T47D (cell line): Measurements from ENCODE around the gene VWA8.
"Not testable (repeated sequence)": the region's sequence is repeated elsewhere in the genome, so short reads cannot be mapped to it uniquely, and the experiment has no call there.

Experiments
- DNase-seq, 2 experiments: peaks; one replicate each; pipeline versions ENCODE4 v3.0.0 to v3.0.0-alpha.2; 2011 to 2012; ENCODE audit warnings: low read depth in 1 of 2, low spot score in 1 of 2
- JUND ChIP-seq: IDR thresholded peaks from 2 replicates; pipeline ENCODE4 v1.6.1; 2012; ENCODE audit warnings: low read depth
- in situ Hi-C: cut with HindIII; loops from 2 replicates; pipeline ENCODE4 v1.10.0; 2016; ENCODE audit warnings: low sequenced_read_pairs, low pct_unique_long_range_greater_than_20kb

Gene VWA8

GRCh38 chr13:41955605-41956004 lies 5.3 kb downstream of the VWA8 start:
- no peak for DNase-seq
- TF ChIP-seq JUND = no peak
- in situ Hi-C loops = no loop called here

GRCh38 chr13:41954226-41954625 lies 6.7 kb downstream of the VWA8 start:
- no peak for TF ChIP-seq JUND
- DNase-seq = no peak
- in situ Hi-C loops = no loop called here

GRCh38 chr13:41952749-41953148 lies 8.2 kb downstream of the VWA8 start:
- no peak for TF ChIP-seq JUND
- in situ Hi-C loops = no loop called here

DNA sequence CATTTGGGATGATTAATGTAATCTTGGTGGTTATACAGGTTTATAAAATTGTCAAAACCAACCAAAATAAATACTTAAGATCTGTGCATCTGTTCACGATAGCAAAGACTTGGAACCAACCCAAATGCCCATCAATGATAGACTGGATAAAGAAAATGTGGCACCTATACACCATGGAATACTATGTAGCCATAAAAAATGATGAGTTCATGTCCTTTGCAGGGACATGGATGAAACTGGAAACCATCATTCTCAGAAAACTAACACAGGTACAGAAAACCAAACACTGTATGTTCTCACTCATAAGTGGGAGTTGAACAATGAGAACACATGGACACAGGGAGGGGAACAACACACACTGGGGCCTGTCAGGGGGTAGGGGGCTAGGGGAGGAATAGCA lies 11.8 kb downstream of the VWA8 start:
- in situ Hi-C loops, DNase-seq: not testable (repeated sequence)

More at GRCh38 chr13:41952749-41953148, 8.2 kb downstream of the VWA8 start:
- DNase-seq = no peak

GRCh38 chr13:41945926-41946325 lies 15.0 kb downstream of the VWA8 start:
- in situ Hi-C loops = no loop called here
- DNase-seq = no peak

GRCh38 chr13:41944635-41945397 lies 16.1 kb downstream of the VWA8 start:
- in situ Hi-C loops = no loop called here
- TF ChIP-seq JUND = no peak
- DNase-seq = peak in 1 of 2 experiments; percentile 87

More at GRCh38 chr13:41945926-41946325, 15.0 kb downstream of the VWA8 start:
- TF ChIP-seq JUND = no peak

- no peak for DNase-seq
- in situ Hi-C loops = no loop called here
- TF ChIP-seq JUND = no peak
Measured at GRCh38 chr13:41944229-41944628, 16.7 kb downstream of the VWA8 start.

DNA sequence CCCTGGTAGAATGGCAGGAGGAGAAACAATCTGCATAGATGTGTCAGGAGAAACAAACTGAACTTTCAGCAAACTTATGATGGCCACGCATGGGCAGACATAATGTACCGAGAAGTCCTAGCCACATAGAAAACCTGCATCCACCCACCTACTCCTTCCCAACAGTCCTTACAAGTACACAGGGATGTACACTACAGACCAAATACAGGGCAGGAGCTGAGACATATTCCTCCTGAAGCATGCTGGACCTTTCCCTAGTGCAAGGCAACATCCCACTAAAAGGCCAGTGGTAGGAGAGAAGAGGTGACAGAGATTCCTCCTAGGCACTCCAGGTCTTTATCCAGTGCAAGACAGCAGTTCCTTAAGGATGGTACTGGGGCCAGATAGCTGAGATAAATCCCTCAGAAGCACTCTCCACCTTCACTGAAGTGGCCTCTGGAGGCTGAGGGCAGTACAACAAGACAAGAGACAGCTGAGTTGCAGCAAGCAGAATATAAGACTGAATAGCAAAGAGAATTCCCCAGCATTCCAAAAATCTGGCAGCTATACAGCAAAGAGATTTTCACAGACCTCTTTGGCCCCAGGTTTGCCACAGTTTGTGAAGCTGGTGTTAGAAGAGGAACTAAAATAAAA lies 18.3 kb downstream of the VWA8 start:
- in situ Hi-C loops = no loop called here
- peak in 1 of 2 experiments; percentile 53 for DNase-seq
- TF ChIP-seq JUND = no peak

- no peak for TF ChIP-seq JUND
- DNase-seq = no peak
- in situ Hi-C loops = no loop called here
Measured at GRCh38 chr13:41941174-41941573, 19.7 kb downstream of the VWA8 start.

- in situ Hi-C loops = no loop called here
- TF ChIP-seq JUND = no peak
- no peak for DNase-seq
Measured at GRCh38 chr13:41939398-41939797, 21.5 kb downstream of the VWA8 start.

DNA sequence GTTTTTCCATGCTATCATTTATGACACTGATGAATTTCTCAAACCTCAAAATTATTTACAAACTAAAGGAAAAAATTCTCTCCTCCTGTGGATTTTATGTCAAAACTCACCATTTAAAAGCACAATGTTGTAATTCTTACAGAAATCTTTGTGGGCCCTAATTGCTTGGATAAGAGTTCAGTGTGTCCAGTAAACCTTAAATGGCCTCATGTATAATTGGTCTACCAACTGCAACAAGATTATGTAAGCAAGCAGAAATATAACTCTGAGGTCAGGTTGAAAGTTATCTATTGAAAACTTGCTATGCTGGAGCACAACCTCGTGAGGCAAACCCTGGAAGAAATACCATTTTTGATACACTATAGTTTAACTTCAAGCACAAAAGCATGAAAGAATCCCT lies 22.0 kb downstream of the VWA8 start:
- DNase-seq = no peak
- no peak for TF ChIP-seq JUND
- in situ Hi-C loops = no loop called here

- in situ Hi-C loops = no loop called here
- DNase-seq = no peak
- no peak for TF ChIP-seq JUND
Measured at GRCh38 chr13:41937388-41937787, 23.5 kb downstream of the VWA8 start.

- in situ Hi-C loops = no loop called here
- DNase-seq = no peak
- no peak for TF ChIP-seq JUND
Measured at GRCh38 chr13:41935501-41935900, 25.4 kb downstream of the VWA8 start.
